ENCODE measurements around the gene ABITRAM. TPM values are rescaled to one million over a fixed set of nuclear protein-coding genes. Genes with fewer than 3 reads are reported as not detected.

The ABITRAM gene
- total and polyA plus RNA-seq, 2 of the 13 experiments (the other 11 are each of a cell fraction or from before 2014, with no cell fraction given): 10.2 to 21.6 TPM

GRCh38 chr9:108894225-108894997 is 39.8 kb upstream of the ABITRAM start (continued):
- TF ChIP-seq TOE1 (CRISPR knock-in tag; IDR thresholded peaks at IDR 0.05) (no peak), PPARG (CRISPR knock-in tag; conservative IDR thresholded peaks at IDR 0.05) (peak; percentile 90), ZNF577 (CRISPR knock-in tag; IDR thresholded peaks at IDR 0.05; ENCODE audit: borderline replicate concordance, low read depth) (no peak), ZSCAN12 (CRISPR knock-in tag; IDR thresholded peaks at IDR 0.05) (no peak), ARHGAP35 (CRISPR knock-in tag; IDR thresholded peaks at IDR 0.05; ENCODE audit: borderline replicate concordance) (no peak), ZNF251 (CRISPR knock-in tag; IDR thresholded peaks at IDR 0.05) (no peak), ZNF7 (CRISPR knock-in tag; IDR thresholded peaks at IDR 0.05) (no peak), ZNF678 (CRISPR knock-in tag; IDR thresholded peaks at IDR 0.05) (no peak), GATAD1 (CRISPR knock-in tag; IDR thresholded peaks at IDR 0.05) (peak; percentile 57; the same call in 1 of the 2 replicates), ZBTB49 (CRISPR knock-in tag; IDR thresholded peaks at IDR 0.05; ENCODE audit: borderline replicate concordance) (no peak), ZNF33B (CRISPR knock-in tag; IDR thresholded peaks at IDR 0.05) (no peak), ZNF891 (CRISPR knock-in tag; IDR thresholded peaks at IDR 0.05) (no peak), MTF2 (CRISPR knock-in tag; IDR thresholded peaks at IDR 0.05; ENCODE audit: borderline replicate concordance) (no peak), FOXM1 (CRISPR knock-in tag; IDR thresholded peaks at IDR 0.05) (no peak), ZNF142 (CRISPR knock-in tag; IDR thresholded peaks at IDR 0.05) (0 out of 2 replicates have a peak, but pooled peaks have one; percentile 54), KLF12 (CRISPR knock-in tag; IDR thresholded peaks at IDR 0.05; ENCODE audit: borderline replicate concordance) (0 out of 2 replicates have a peak, but pooled peaks have one; percentile 51), CBFB (CRISPR knock-in tag; IDR thresholded peaks at IDR 0.05) (no peak), MTA3 (CRISPR knock-in tag; IDR thresholded peaks at IDR 0.05) (no peak), ARNT (IDR thresholded peaks at IDR 0.05) (no peak), HNRNPH1 (optimal IDR thresholded peaks at IDR 0.05; ENCODE audit: low read depth, low read length) (no peak), ZNF138 (CRISPR knock-in tag; IDR thresholded peaks at IDR 0.05; ENCODE audit: low read depth) (no peak)
